Activated naive CD8-positive, alpha-beta T cell treated with anti-CD3 and anti-CD28 coated beads, Interleukin-2, amount 10 ng/mL, durations not matched to agents 7 days and 5 days (primary cell): ENCODE results near the gene GRIN2C. TPM values are rescaled to one million over a fixed set of nuclear protein-coding genes. Genes with fewer than 3 reads are reported as not detected.

Source experiments
- ATAC-seq: fragments of 150-1000 bp; cut with Tn5 transposase; one replicate; pipeline ENCODE4 v1.10.0; 2021; ENCODE audit warnings: low read depth, moderate library complexity
- POLR2A ChIA-PET: fragments of 350-600 bp; sonication (Branson Sonifier 250); formaldehyde crosslinking; loops from one replicate; lab custom pipeline; 2021; ENCODE audit warnings: antibody characterized with exemption; lab: Charles Lee
- DNase-seq: peaks from one replicate; pipeline ENCODE4 v3.0.0; 2021
- H3K27ac Mint-ChIP-seq: one replicate; pipeline ENCODE4 v1.8.0; 2022; ENCODE audit warnings: mild to moderate bottlenecking, mixed read lengths
- H3K27me3 Mint-ChIP-seq: one replicate; pipeline ENCODE4 v1.8.0; 2022; ENCODE audit warnings: mild to moderate bottlenecking, moderate library complexity, mixed read lengths
- H3K36me3 Mint-ChIP-seq: one replicate; pipeline ENCODE4 v1.8.0; 2021; ENCODE audit warnings: mild to moderate bottlenecking, mixed read lengths
- H3K4me1 Mint-ChIP-seq: one replicate; pipeline ENCODE4 v1.8.0; 2021; ENCODE audit warnings: mixed read lengths
- H3K4me3 Mint-ChIP-seq: one replicate; pipeline ENCODE4 v1.8.0; 2022; ENCODE audit warnings: mild to moderate bottlenecking, moderate library complexity, mixed read lengths
- H3K9me3 Mint-ChIP-seq: one replicate; pipeline ENCODE4 v1.8.0; 2021; ENCODE audit warnings: mixed read lengths
- total RNA-seq, 2 experiments: library from RNA; stranded (reverse); gene quantifications; one replicate each; pipeline ENCODE4 v1.2.3, GENCODE V29; 2021

Gene GRIN2C
- total RNA-seq, 2 experiments from 2014 or later, result 0.17 TPM; not detected in 1

DNA sequence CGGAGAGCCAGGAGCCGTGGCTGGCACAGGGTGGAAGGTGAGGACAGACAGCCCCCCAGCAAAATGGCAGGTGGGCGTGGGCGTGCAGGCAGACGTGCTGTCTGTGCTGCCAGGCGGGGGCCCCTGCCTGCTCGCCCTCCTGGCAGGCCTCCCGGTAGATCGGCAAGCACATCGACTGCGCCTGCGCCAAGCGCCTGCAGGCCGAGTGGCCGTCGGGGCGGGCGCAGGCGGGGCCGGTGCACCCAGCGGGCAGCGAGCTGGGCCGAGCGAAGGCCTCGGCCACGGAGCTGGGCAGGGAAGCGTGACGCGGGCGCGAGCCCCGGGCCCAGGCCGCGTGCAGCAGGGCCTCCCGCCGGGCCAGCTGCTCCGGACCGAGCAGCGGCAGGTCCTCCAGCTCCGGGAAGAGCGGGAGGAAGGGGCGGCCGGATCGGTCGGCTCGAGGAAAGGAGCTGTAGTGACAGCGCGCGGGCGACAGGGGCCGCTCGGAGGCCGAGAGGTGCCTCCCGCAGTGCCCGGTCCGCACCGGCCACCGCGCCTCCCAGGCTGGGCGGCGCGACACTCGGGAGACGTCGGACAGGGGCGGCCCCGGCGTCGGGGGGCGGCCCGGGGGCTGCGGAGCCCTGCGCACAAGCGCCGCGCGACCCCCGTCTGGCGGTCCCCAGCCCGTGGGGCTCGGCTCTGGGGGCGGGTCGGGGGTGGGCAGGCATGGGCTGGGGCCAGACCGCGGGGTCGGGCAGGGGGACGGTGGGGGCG, 16.9 kb downstream of the GRIN2C start:
- H3K36me3 Mint-ChIP-seq, result no peaks in the 10 kb centered on the region
- ATAC-seq (no peak), DNase-seq (no peak)
- no peak overlapping the region for H3K27ac Mint-ChIP-seq
- no peak overlapping the region for H3K4me3 Mint-ChIP-seq
- peaks cover 15% of the 10 kb centered on the region for H3K4me1 Mint-ChIP-seq
- no peaks in the 10 kb centered on the region for H3K9me3 Mint-ChIP-seq
- POLR2A ChIA-PET, result interaction anchor here (1.2 to 1.7 kb wide), 2 partner anchors 10 to 51 kb away, joined by 3 read pairs; no protein-coding TSS in a partner anchor
- H3K27me3 Mint-ChIP-seq, result peaks cover 18% of the 10 kb centered on the region

DNA sequence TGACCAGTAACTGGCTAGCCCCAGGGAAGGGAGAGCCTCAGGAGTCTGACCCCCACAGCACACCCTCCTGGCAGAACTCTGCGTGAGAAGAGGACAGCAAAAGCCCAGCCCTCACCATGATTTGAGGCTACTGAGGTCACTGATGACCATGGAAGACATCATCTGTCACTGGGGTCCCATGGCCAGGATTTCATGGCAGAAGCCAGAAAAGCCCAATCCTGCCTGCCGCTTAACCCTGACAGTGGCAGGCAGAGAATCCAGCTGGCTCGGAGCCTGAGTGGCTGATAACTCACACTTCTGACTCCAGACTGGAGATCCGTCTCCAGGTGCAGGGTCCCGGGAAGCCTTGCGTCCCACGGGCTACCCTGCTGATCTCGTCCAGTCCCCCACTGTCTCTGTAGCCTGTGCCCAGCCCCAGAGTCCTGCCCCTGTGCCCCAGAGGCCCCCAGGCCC, 17.5 kb downstream of the GRIN2C start:
- Mint-ChIP-seq H3K4me1 (peaks cover 15% of the 10 kb centered on the region), H3K4me3 (no peak overlapping the region), H3K9me3 (no peaks in the 10 kb centered on the region), H3K27ac (no peak overlapping the region), H3K27me3 (peaks cover 18% of the 10 kb centered on the region), H3K36me3 (no peaks in the 10 kb centered on the region)
- no peak for DNase-seq
- ATAC-seq, result no peak
- POLR2A ChIA-PET, result no interaction called here

GRCh38 chr17:74840989-74841666, 18.6 kb downstream of the GRIN2C start:
- H3K36me3 Mint-ChIP-seq, result peaks cover 3% of the 10 kb centered on the region
- peak; percentile 24 for ATAC-seq
- H3K27ac Mint-ChIP-seq, result peak overlapping the region; percentile 0
- DNase-seq, result no peak
- H3K27me3 Mint-ChIP-seq, result peaks cover 18% of the 10 kb centered on the region
- H3K4me1 Mint-ChIP-seq, result peaks cover 15% of the 10 kb centered on the region
- POLR2A ChIA-PET, result no interaction called here
- H3K9me3 Mint-ChIP-seq, result no peaks in the 10 kb centered on the region
- no peak overlapping the region for H3K4me3 Mint-ChIP-seq

DNA sequence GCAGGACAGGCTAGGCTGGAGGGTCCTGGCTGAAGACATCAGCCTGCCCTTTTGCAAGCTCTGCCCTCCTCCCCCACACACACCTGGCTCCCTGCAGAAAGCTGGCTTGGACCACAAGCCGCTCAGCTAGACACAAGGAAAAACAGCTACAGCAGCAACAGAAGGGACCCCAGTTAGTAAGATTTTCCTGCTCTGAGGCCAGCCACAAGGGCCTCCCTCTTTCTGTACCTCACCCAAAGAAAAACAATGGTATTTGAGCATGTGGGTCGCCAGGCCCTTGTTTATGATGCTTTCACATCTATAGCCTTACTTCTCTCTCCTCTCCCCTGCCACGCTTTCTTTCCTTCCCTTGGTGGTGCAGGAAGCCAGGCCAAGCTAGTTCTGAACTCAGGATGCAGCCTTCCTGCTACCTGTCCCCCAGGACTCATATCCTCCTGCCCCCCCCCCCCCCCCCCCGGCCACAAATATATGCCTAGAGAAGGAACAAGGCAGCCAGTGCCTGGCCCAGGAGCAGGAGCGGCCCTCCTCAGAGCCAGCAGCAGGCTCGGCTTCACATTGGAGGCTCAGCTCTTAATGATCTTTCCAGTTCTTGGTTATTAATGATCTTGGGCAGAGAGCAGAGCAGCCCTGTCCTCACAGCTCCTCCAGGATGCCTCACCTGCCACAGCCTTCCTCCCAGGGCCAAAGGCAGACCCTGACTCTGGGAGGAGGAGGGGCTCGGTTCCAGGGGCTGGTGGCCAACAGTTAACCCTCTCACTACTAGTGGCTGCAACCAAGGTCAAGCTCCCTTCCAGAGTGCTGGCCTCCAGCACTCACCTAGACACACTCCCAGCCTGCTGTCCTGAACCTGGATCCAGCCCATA, 19.5 kb downstream of the GRIN2C start:
- no peak for ATAC-seq
- H3K27ac Mint-ChIP-seq, result no peak overlapping the region

GRCh38 chr17:74838274-74838673, 21.4 kb downstream of the GRIN2C start:
- Mint-ChIP-seq H3K4me1 (peaks cover 15% of the 10 kb centered on the region), H3K27ac (no peak overlapping the region), H3K4me3 (no peak overlapping the region), H3K36me3 (peaks cover 5% of the 10 kb centered on the region), H3K27me3 (peaks cover 7% of the 10 kb centered on the region), H3K9me3 (no peaks in the 10 kb centered on the region)
- no peak for DNase-seq
- no peak for ATAC-seq
- POLR2A ChIA-PET, result no interaction called here

More for the DNA sequence above, 19.5 kb downstream of the GRIN2C start:
- H3K27me3 Mint-ChIP-seq, result peaks cover 15% of the 10 kb centered on the region
- DNase-seq, result no peak
- H3K36me3 Mint-ChIP-seq, result peaks cover 5% of the 10 kb centered on the region
- peaks cover 15% of the 10 kb centered on the region for H3K4me1 Mint-ChIP-seq
- H3K9me3 Mint-ChIP-seq, result no peaks in the 10 kb centered on the region
- POLR2A ChIA-PET, result no interaction called here
- H3K4me3 Mint-ChIP-seq, result no peak overlapping the region

DNA sequence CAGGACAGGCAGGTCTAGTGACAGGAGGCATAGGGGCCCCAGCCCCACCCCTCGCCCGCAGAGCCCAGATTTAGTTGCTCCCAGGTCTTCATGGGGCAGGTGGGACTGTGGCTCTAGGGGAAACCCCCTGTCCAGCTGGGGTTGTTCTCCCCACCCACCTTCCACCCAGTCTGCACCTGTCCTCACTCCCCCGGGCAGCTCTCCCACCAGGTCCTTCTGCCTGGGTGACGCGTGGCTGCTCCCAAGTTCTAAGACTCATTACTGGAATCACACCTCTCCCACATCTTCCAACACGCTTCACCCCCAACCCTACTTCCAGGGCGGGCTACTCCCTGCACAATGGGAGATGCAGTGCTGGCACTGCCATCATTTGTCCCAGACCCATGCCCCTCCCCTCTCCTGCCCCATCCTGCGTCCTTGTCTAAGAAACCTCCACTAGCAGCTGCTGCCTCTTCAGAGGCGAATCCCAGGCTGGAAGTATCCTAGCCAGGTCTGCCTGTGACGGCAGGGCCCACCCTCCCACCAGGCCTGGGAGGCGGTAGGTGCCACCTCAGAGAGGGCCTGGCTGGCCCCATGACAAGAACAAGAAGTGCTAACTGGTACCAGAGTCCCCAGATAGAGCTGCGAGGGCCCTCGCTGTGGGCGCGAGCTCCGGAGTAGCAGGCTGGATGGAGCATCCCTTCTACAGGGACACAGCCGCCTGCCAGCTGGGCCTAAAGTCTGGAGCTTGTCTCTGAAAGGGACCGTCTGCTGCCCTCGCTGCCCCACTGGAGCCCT, 22.8 kb downstream of the GRIN2C start:
- no peak overlapping the region for H3K27ac Mint-ChIP-seq
- H3K27me3 Mint-ChIP-seq, result peaks cover under 1% of the 10 kb centered on the region
- H3K4me1 Mint-ChIP-seq, result peaks cover 15% of the 10 kb centered on the region
- H3K9me3 Mint-ChIP-seq, result no peaks in the 10 kb centered on the region
- peaks cover 5% of the 10 kb centered on the region for H3K36me3 Mint-ChIP-seq
- ATAC-seq, result no peak
- DNase-seq, result no peak
- POLR2A ChIA-PET, result no interaction called here
- H3K4me3 Mint-ChIP-seq, result no peak overlapping the region

DNA sequence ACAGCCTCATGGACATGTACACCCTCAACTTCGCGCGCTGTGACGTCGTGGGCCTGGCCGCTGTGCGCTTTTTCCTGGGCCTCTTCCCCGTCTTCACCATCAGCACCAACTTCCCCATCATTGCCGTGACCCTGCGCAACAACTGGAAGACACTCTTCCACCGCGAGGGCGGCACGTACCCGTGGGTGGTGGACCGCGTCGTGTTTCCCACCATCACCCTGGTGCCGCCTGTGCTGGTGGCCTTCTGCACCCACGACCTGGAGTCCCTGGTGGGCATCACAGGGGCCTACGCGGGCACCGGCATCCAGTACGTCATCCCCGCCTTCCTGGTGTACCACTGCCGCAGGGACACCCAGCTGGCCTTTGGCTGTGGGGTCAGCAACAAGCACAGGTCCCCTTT, 23.5 kb downstream of the GRIN2C start:
- peaks cover 14% of the 10 kb centered on the region for H3K4me1 Mint-ChIP-seq
- POLR2A ChIA-PET, result no interaction called here
- no peak overlapping the region for H3K27ac Mint-ChIP-seq
- H3K4me3 Mint-ChIP-seq, result no peak overlapping the region
- peaks cover 5% of the 10 kb centered on the region for H3K36me3 Mint-ChIP-seq
- H3K9me3 Mint-ChIP-seq, result no peaks in the 10 kb centered on the region
- no peaks in the 10 kb centered on the region for H3K27me3 Mint-ChIP-seq
- ATAC-seq (no peak), DNase-seq (no peak)

GRCh38 chr17:74833501-74834377, 25.9 kb downstream of the GRIN2C start:
- ATAC-seq, result no peak
- H3K36me3 Mint-ChIP-seq, result peaks cover 5% of the 10 kb centered on the region
- no peaks in the 10 kb centered on the region for H3K27me3 Mint-ChIP-seq
- POLR2A ChIA-PET, result no interaction called here
- no peaks in the 10 kb centered on the region for H3K4me1 Mint-ChIP-seq
- no peak overlapping the region for H3K27ac Mint-ChIP-seq
- no peaks in the 10 kb centered on the region for H3K9me3 Mint-ChIP-seq
- H3K4me3 Mint-ChIP-seq, result no peak overlapping the region
- DNase-seq, result no peak

- POLR2A ChIA-PET, result no interaction called here
- Mint-ChIP-seq H3K4me3 (no peak overlapping the region), H3K36me3 (peaks cover 5% of the 10 kb centered on the region), H3K9me3 (no peaks in the 10 kb centered on the region), H3K4me1 (no peaks in the 10 kb centered on the region), H3K27ac (no peak overlapping the region), H3K27me3 (no peaks in the 10 kb centered on the region)
- no peak for DNase-seq
- no peak for ATAC-seq
Measured at GRCh38 chr17:74832421-74832820, 27.3 kb downstream of the GRIN2C start.

- no peak overlapping the region for H3K27ac Mint-ChIP-seq
- POLR2A ChIA-PET, result no interaction called here
Measured at GRCh38 chr17:74831444-74832146, 28.1 kb downstream of the GRIN2C start.

GRCh38 chr17:74830861-74831260, 28.8 kb downstream of the GRIN2C start:
- Mint-ChIP-seq H3K27me3 (no peaks in the 10 kb centered on the region), H3K4me1 (no peaks in the 10 kb centered on the region), H3K36me3 (no peaks in the 10 kb centered on the region), H3K27ac (no peak overlapping the region), H3K4me3 (no peak overlapping the region), H3K9me3 (no peaks in the 10 kb centered on the region)
- ATAC-seq (no peak), DNase-seq (no peak)
- POLR2A ChIA-PET, result no interaction called here

More at GRCh38 chr17:74831444-74832146, 28.1 kb downstream of the GRIN2C start:
- Mint-ChIP-seq H3K4me1 (no peaks in the 10 kb centered on the region), H3K36me3 (peaks cover 2% of the 10 kb centered on the region), H3K27me3 (no peaks in the 10 kb centered on the region), H3K9me3 (no peaks in the 10 kb centered on the region), H3K4me3 (no peak overlapping the region)
- ATAC-seq (no peak), DNase-seq (no peak)
